ENCODE measurements around the gene UBQLN2. TPM values are rescaled to one million over a fixed set of nuclear protein-coding genes. Genes with fewer than 3 reads are reported as not detected.

Gene UBQLN2
- total and polyA plus RNA-seq, 2 of the 8 experiments (the other 6 are each of a cell fraction or from before 2014, with no cell fraction given): 21.0 to 35.3 TPM

GRCh38 chrX:56563231-56564161, at the start of gene UBQLN2 (continued):
- TF ChIP-seq, protein P1, sequence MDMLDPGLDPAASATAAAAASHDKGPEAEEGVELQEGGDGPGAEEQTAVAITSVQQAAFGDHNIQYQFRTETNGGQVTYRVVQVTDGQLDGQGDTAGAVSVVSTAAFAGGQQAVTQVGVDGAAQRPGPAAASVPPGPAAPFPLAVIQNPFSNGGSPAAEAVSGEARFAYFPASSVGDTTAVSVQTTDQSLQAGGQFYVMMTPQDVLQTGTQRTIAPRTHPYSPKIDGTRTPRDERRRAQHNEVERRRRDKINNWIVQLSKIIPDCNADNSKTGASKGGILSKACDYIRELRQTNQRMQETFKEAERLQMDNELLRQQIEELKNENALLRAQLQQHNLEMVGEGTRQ (IDR thresholded peaks at IDR 0.05; ENCODE audit: low read length): no peak
- TF ChIP-seq EGR1 (IDR thresholded peaks at IDR 0.05; ENCODE audit: borderline replicate concordance, low read depth, low read length) (no peak), BACH1 (IDR thresholded peaks at IDR 0.05; ENCODE audit: low read length) (no peak), RNF2 (IDR thresholded peaks at IDR 0.05; ENCODE audit: borderline replicate concordance, low read depth, low read length, missing control alignments, poor library complexity, severe bottlenecking) (no peak), RFX5 (IDR thresholded peaks at IDR 0.05; ENCODE audit: borderline replicate concordance, low read depth, low read length) (no peak), TEAD4 (IDR thresholded peaks at IDR 0.05; ENCODE audit: low read depth, low read length) (no peak), RXRA (IDR thresholded peaks at IDR 0.05; ENCODE audit: insufficient read depth, low read depth, low read length) (no peak), SAP30 (IDR thresholded peaks at IDR 0.05; ENCODE audit: insufficient read depth, insufficient replicate concordance, low read length) (no peak), CBX8 (IDR thresholded peaks at IDR 0.05; ENCODE audit: borderline replicate concordance, low read depth, low read length) (no peak), EP300 (IDR thresholded peaks at IDR 0.05; ENCODE audit: borderline replicate concordance in 1 of 2, low read depth in 2 of 2, low read length in 2 of 2) (no peak), ZNF274 (IDR thresholded peaks at IDR 0.05; ENCODE audit: borderline replicate concordance, extremely low read depth, low read length) (no peak), CBX5 (IDR thresholded peaks at IDR 0.05; ENCODE audit: low read depth, low read length) (no peak), PHF8 (conservative IDR thresholded peaks at IDR 0.05; ENCODE audit: low read depth, low read length) (peak; percentile 76; the same call in 1 of the 2 replicates), SIN3A (conservative IDR thresholded peaks at IDR 0.05 in 1 of 2, IDR thresholded peaks at IDR 0.05 in 1 of 2; ENCODE audit: low read depth in 1 of 2, low read length in 2 of 2) (no peak), NRF1 (IDR thresholded peaks at IDR 0.05; ENCODE audit: low read depth, low read length) (no peak), MAX (IDR thresholded peaks at IDR 0.05) (peak; percentile 24; the same call in 1 of the 2 replicates), CREB1 (IDR thresholded peaks at IDR 0.05) (peak; percentile 17; the same call in 1 of the 2 replicates)
- TF ChIP-seq, protein P2, sequence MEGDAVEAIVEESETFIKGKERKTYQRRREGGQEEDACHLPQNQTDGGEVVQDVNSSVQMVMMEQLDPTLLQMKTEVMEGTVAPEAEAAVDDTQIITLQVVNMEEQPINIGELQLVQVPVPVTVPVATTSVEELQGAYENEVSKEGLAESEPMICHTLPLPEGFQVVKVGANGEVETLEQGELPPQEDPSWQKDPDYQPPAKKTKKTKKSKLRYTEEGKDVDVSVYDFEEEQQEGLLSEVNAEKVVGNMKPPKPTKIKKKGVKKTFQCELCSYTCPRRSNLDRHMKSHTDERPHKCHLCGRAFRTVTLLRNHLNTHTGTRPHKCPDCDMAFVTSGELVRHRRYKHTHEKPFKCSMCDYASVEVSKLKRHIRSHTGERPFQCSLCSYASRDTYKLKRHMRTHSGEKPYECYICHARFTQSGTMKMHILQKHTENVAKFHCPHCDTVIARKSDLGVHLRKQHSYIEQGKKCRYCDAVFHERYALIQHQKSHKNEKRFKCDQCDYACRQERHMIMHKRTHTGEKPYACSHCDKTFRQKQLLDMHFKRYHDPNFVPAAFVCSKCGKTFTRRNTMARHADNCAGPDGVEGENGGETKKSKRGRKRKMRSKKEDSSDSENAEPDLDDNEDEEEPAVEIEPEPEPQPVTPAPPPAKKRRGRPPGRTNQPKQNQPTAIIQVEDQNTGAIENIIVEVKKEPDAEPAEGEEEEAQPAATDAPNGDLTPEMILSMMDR (IDR thresholded peaks at IDR 0.05; ENCODE audit: control extremely low read depth in 1 of 3, insufficient read depth in 1 of 3, low read depth in 1 of 3, low read length in 3 of 3): no peak

All from H1 (cell line).